ENCODE results near the gene PPFIBP2. TPM values are rescaled to one million over a fixed set of nuclear protein-coding genes. Genes with fewer than 3 reads are reported as not detected.

PPFIBP2 gene
- total RNA-seq, 1 donor from 2014 or later = 1.8 TPM

DNA sequence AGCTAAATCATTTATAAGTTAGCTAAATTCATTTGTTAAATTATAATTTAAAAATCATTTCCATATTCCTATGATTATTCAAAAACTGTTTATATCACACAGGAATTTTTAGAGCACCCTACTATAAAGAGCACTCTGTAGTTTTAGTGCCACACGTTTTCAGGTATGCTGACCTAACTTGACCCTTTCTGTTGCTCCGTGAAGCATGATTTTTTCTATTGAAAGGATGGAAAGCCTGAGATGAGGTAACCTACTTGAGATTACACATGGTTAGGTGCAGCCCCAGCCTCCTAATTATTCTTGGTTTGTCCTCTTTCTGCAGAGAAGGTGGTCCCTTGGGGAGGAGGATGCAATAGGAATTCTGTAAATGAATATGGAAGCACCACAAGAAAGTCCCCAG lies 72.6 kb downstream of the PPFIBP2 start:
- Mint-ChIP-seq H3K4me1 (ENCODE audit: low read depth, unreplicated experiment) (no peaks in the 10 kb centered on the region), H3K9me3 (ENCODE audit: unreplicated experiment) (no peaks in the 10 kb centered on the region), H3K27ac (ENCODE audit: unreplicated experiment) (no peak overlapping the region), H3K27me3 (ENCODE audit: low read depth, unreplicated experiment) (peaks cover 46% of the 10 kb centered on the region), H3K36me3 (ENCODE audit: low read depth, unreplicated experiment) (no peaks in the 10 kb centered on the region), H3K4me3 (ENCODE audit: unreplicated experiment) (no peak overlapping the region)
- Histone ChIP-seq H3K4me2 (ENCODE audit: low read length) (no peak overlapping the region), H2AFZ (ENCODE audit: low read depth, low read length) (no peak overlapping the region), H3K9ac (ENCODE audit: low read length) (no peak overlapping the region), H3K79me2 (ENCODE audit: insufficient read depth, low read length) (no peaks in the 10 kb centered on the region), H3K27me3 (ENCODE audit: insufficient read depth, low read length) (no peaks in the 10 kb centered on the region), H3K9me3 (ENCODE audit: insufficient read depth, low read depth, low read length) (no peaks in the 10 kb centered on the region), H4K20me1 (ENCODE audit: insufficient read depth, low read length) (no peaks in the 10 kb centered on the region), H3K4me3 (ENCODE audit: insufficient read depth, low read depth, low read length) (no peak overlapping the region), H3K27ac (ENCODE audit: low read depth, low read length) (no peak overlapping the region), H3K36me3 (ENCODE audit: insufficient read depth, low read length) (no peaks in the 10 kb centered on the region), H3K4me1 (ENCODE audit: insufficient read depth, low read length) (no peaks in the 10 kb centered on the region)
- no peak for DNase-seq (ENCODE audit: low read depth)
- no peak for FAIRE-seq
- TF ChIP-seq EZH2 (IDR thresholded peaks at IDR 0.05; ENCODE audit: insufficient read depth, low read length) (no peak), CTCF (IDR thresholded peaks at IDR 0.05; ENCODE audit: insufficient read depth, low read depth, low read length) (no peak)

DNA sequence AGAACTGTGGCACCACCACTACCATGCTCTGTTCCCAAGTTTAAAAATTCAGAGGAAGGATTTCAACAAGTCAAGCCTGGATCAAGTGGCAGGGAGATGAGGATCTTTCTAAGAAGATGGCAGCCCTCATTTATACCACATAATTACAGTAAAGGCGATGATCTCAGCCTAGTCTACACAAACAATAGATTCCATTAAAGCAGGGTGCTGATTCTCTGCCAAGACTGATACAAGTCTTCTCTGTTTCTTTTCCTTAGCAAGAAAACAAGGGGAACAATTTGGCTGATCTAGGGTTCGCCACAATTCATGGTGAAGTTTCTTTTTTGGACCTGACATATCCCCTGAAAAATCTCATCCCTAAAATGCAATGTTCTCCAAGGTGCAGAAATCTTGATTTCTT lies 73.9 kb downstream of the PPFIBP2 start:
- Histone ChIP-seq H3K9ac (ENCODE audit: low read length) (no peak overlapping the region), H3K9me3 (ENCODE audit: insufficient read depth, low read depth, low read length) (no peaks in the 10 kb centered on the region), H3K27ac (ENCODE audit: low read depth, low read length) (no peak overlapping the region), H2AFZ (ENCODE audit: low read depth, low read length) (no peak overlapping the region), H3K36me3 (ENCODE audit: insufficient read depth, low read length) (no peaks in the 10 kb centered on the region), H3K4me1 (ENCODE audit: insufficient read depth, low read length) (no peaks in the 10 kb centered on the region), H4K20me1 (ENCODE audit: insufficient read depth, low read length) (no peaks in the 10 kb centered on the region), H3K4me2 (ENCODE audit: low read length) (no peak overlapping the region), H3K4me3 (ENCODE audit: insufficient read depth, low read depth, low read length) (no peak overlapping the region), H3K79me2 (ENCODE audit: insufficient read depth, low read length) (no peaks in the 10 kb centered on the region), H3K27me3 (ENCODE audit: insufficient read depth, low read length) (no peaks in the 10 kb centered on the region)
- no peaks in the 10 kb centered on the region for H3K36me3 Mint-ChIP-seq (ENCODE audit: low read depth, unreplicated experiment)
- peaks cover 48% of the 10 kb centered on the region for H3K27me3 Mint-ChIP-seq (ENCODE audit: low read depth, unreplicated experiment)
- H3K4me1 Mint-ChIP-seq (ENCODE audit: low read depth, unreplicated experiment) = no peaks in the 10 kb centered on the region
- no peak overlapping the region for H3K4me3 Mint-ChIP-seq (ENCODE audit: unreplicated experiment)
- no peak for DNase-seq (ENCODE audit: low read depth)
- no peak for TF ChIP-seq EZH2 (IDR thresholded peaks at IDR 0.05; ENCODE audit: insufficient read depth, low read length)
- no peak for TF ChIP-seq CTCF (IDR thresholded peaks at IDR 0.05; ENCODE audit: insufficient read depth, low read depth, low read length)
- H3K9me3 Mint-ChIP-seq (ENCODE audit: unreplicated experiment) = no peaks in the 10 kb centered on the region
- FAIRE-seq = no peak
- H3K27ac Mint-ChIP-seq (ENCODE audit: unreplicated experiment) = no peak overlapping the region

DNA sequence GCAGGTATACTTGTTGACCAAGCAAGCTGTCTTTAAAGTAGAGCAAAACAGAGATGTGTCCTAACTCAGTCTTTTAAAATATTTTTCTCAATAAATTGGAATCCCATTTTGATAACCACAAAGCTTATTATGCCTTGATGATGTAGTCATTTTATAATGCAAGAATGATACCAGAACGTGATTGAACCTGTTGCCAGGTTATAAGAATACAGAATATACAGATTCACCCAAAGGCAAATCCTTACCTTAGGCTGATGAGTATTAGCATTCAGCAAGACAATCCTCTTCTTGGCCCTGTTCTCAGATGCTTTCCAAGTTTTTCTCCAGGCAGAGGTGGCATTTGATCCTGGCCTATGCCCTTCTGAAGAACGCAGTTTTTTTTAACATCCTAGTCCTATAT lies 76.1 kb downstream of the PPFIBP2 start:
- Histone ChIP-seq H3K4me3 (ENCODE audit: insufficient read depth, low read depth, low read length) (no peak overlapping the region), H2AFZ (ENCODE audit: low read depth, low read length) (no peak overlapping the region), H3K36me3 (ENCODE audit: insufficient read depth, low read length) (no peaks in the 10 kb centered on the region), H3K27ac (ENCODE audit: low read depth, low read length) (no peak overlapping the region), H3K79me2 (ENCODE audit: insufficient read depth, low read length) (no peaks in the 10 kb centered on the region), H3K9me3 (ENCODE audit: insufficient read depth, low read depth, low read length) (no peaks in the 10 kb centered on the region), H3K27me3 (ENCODE audit: insufficient read depth, low read length) (no peaks in the 10 kb centered on the region), H3K9ac (ENCODE audit: low read length) (no peak overlapping the region), H3K4me1 (ENCODE audit: insufficient read depth, low read length) (no peaks in the 10 kb centered on the region), H3K4me2 (ENCODE audit: low read length) (no peak overlapping the region), H4K20me1 (ENCODE audit: insufficient read depth, low read length) (no peaks in the 10 kb centered on the region)
- peaks cover 34% of the 10 kb centered on the region for H3K27me3 Mint-ChIP-seq (ENCODE audit: low read depth, unreplicated experiment)
- TF ChIP-seq EZH2 (IDR thresholded peaks at IDR 0.05; ENCODE audit: insufficient read depth, low read length) (no peak), CTCF (IDR thresholded peaks at IDR 0.05; ENCODE audit: insufficient read depth, low read depth, low read length) (no peak)
- DNase-seq (ENCODE audit: low read depth) = no peak
- H3K27ac Mint-ChIP-seq (ENCODE audit: unreplicated experiment) = no peak overlapping the region
- no peak for FAIRE-seq
- H3K36me3 Mint-ChIP-seq (ENCODE audit: low read depth, unreplicated experiment) = no peaks in the 10 kb centered on the region
- H3K4me3 Mint-ChIP-seq (ENCODE audit: unreplicated experiment) = no peak overlapping the region
- H3K4me1 Mint-ChIP-seq (ENCODE audit: low read depth, unreplicated experiment) = no peaks in the 10 kb centered on the region
- no peaks in the 10 kb centered on the region for H3K9me3 Mint-ChIP-seq (ENCODE audit: unreplicated experiment)
